Neutrophil (primary cell): ENCODE data around the gene MYH13.

Source experiments
- H3K27ac ChIP-seq: fragments of 200-600 bp; sonication (generic); 2 replicates; pipeline ENCODE4 v1.5.1; 2016; ENCODE audit warnings: mild to moderate bottlenecking, moderate library complexity
- H3K27me3 ChIP-seq: fragments of 200-600 bp; sonication (generic); 2 replicates; pipeline ENCODE4 v1.6.0; 2016; ENCODE audit warnings: mild to moderate bottlenecking
- H3K36me3 ChIP-seq: fragments of 200-600 bp; sonication (generic); 2 replicates; pipeline ENCODE4 v1.5.1; 2017
- H3K4me1 ChIP-seq, 2 experiments: fragments of 200-600 bp in 1 of 2; sonication (generic) in 1 of 2; 1 replicate in 1 of 2; 2 replicates in 1 of 2; pipeline versions ENCODE4 v1.5.1 to v1.6.1; 2013 to 2016; ENCODE audit warnings: low read depth in 1 of 2, low read length in 1 of 2, mild to moderate bottlenecking in 1 of 2, moderate library complexity in 1 of 2; ENCODE audit not compliant: control insufficient read depth in 1 of 2, insufficient read depth in 1 of 2
- H3K4me3 ChIP-seq, 2 experiments: fragments of 200-600 bp in 1 of 2; sonication (generic) in 1 of 2; 1 replicate in 1 of 2; 2 replicates in 1 of 2; pipeline ENCODE4 v1.5.1; 2013 to 2016; ENCODE audit warnings: low read depth in 1 of 2, low read length in 1 of 2, mild to moderate bottlenecking in 1 of 2, moderate library complexity in 1 of 2
- H3K9me3 ChIP-seq: fragments of 200-600 bp; sonication (generic); 2 replicates; pipeline ENCODE4 v1.5.1; 2016
- CTCF ChIP-seq: fragments of 200-600 bp; sonication (generic); IDR thresholded peaks from 2 replicates; pipeline ENCODE4 v1.5.1; 2016; ENCODE audit warnings: antibody characterized with exemption

MYH13 gene

GRCh38 chr17:10332515-10332914 lies 40.3 kb downstream of the MYH13 start:
- no peak overlapping the region for H3K4me3 ChIP-seq
- no peak for TF ChIP-seq CTCF

DNA sequence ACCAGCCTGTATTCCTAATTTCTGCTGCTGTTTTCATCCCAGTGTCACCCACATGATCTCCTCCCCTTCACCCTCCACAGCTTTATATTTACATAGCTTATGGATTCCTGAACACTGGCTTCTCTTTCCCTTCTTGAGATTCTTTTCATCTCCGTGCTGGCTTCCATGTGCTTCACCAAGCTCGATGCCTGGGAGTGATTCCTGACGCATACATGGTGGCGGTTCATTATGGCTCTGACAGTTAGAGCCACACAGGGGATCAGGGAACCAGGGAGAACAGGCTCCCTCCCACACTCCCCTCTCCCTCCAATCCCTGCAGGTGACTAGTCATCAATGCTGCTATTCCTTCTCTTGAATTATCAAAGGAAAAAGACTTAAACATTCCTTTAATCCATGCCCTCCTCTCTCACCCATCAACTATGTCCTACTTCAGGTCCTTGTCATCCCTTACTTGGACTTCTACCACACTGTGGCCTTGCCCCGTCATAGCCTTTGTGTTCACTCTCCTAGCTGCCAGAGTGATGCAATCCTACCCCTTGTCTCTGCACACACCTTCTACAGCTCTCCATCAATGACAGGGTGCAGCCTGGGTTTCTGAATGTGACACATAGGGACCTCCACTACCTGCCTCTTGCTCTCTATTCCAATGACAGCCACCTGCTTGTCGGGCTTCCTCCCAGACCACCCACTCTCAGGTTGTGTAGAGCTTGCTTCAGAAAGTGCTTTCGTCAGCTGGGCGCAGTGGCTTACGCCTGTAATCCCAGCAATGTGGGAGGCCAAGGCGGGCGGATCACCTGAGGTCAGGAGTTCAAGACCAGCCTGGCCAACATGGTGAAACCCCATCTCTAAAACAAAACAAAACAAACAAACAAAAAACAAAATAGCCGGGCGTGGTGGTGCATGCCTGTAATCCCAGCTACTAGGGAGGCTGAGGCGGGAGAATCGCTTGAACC lies 43.6 kb downstream of the MYH13 start:
- H3K36me3 ChIP-seq: no peaks in the 10 kb centered on the region
- H3K27me3 ChIP-seq: no peaks in the 10 kb centered on the region
- H3K27ac ChIP-seq: no peak overlapping the region
- H3K9me3 ChIP-seq: no peaks in the 10 kb centered on the region
- no peak overlapping the region for H3K4me3 ChIP-seq
- TF ChIP-seq CTCF: no peak
- no peaks in the 10 kb centered on the region for H3K4me1 ChIP-seq

More at GRCh38 chr17:10332515-10332914, 40.3 kb downstream of the MYH13 start:
- Histone ChIP-seq H3K27me3 (no peaks in the 10 kb centered on the region), H3K27ac (no peak overlapping the region), H3K9me3 (no peaks in the 10 kb centered on the region), H3K36me3 (no peaks in the 10 kb centered on the region), H3K4me1 (no peaks in the 10 kb centered on the region)

- Histone ChIP-seq H3K27ac (no peak overlapping the region), H3K4me3 (no peak overlapping the region), H3K4me1 (no peaks in the 10 kb centered on the region), H3K9me3 (no peaks in the 10 kb centered on the region), H3K27me3 (no peaks in the 10 kb centered on the region), H3K36me3 (no peaks in the 10 kb centered on the region)
- no peak for TF ChIP-seq CTCF
These were observed 44.6 kb downstream of the MYH13 start for GRCh38 chr17:10328206-10328605.

DNA sequence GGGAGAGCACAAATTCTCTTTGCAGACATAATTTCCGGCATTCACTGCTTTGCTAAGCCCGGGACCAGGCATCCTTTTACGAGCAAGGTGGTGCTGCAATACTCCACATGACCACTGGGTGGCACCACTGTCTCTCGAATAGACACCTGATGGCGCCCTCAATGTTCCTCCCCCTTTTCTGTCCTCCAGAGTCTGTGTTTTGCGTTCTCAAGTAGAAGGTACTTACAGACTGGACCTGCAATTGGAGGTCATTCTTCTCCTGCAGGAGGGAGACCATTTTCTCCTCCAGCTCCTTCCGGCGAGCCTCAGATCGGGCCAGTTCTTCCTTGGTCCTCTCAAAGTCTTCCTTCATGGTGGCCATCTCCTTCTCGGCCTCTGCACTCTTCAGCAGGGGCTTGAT lies 45.2 kb downstream of the MYH13 start:
- H3K36me3 ChIP-seq: no peaks in the 10 kb centered on the region
- H3K27ac ChIP-seq: no peak overlapping the region
- H3K27me3 ChIP-seq: no peaks in the 10 kb centered on the region
- H3K4me1 ChIP-seq: no peaks in the 10 kb centered on the region
- no peaks in the 10 kb centered on the region for H3K9me3 ChIP-seq
- TF ChIP-seq CTCF: peak; percentile 93
- no peak overlapping the region for H3K4me3 ChIP-seq

- Histone ChIP-seq H3K9me3 (no peaks in the 10 kb centered on the region), H3K27ac (no peak overlapping the region), H3K27me3 (no peaks in the 10 kb centered on the region), H3K4me3 (no peak overlapping the region), H3K36me3 (no peaks in the 10 kb centered on the region), H3K4me1 (no peaks in the 10 kb centered on the region)
- no peak for TF ChIP-seq CTCF
These were observed 47.6 kb downstream of the MYH13 start for GRCh38 chr17:10325031-10325695.
